ENCODE data around the gene STAB1. TPM values are rescaled to one million over a fixed set of nuclear protein-coding genes. Genes with fewer than 3 reads are reported as not detected.

STAB1 gene
- total and polyA plus RNA-seq, 2 experiments from 2014 or later = 0.90 to 1.9 TPM

DNA sequence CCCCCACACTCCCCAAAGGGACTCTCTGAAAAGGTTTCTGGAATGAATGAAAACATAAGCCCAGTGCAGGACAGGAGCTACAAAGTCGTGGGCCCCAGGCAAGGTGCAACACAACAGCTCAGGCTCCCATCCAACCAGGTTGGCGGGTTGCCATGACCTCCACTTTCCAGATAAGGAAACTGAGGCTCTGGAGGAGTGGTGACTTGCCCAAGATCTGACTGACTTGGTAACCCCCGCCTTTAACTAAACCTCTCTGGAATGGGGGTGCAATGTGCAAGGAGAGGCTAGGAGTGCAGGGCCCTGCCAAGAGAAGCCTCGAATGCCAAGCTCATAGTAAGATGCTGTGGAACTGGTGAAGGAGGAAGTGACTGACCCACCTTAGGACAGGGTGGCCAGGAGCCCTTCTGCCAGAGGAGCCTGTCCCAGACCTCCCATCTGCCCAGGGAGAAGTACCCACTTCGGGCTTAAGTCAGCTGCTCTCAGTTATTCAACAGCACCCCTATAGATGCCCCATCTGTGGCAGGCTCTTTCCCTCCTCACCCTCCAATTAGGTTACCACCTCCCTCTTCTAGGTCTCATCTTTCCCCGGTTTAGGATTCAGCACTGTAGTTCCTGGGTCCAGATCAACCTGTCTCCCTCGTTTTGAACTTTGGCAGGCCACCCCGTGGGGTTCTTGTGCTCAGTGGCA, 40.7 kb upstream of the STAB1 start:
- H3K4me3 ChIP-seq = no peak overlapping the region
- DNase-seq (ENCODE audit: low spot score) = no peak

More for the DNA sequence above, 40.7 kb upstream of the STAB1 start:
- Mint-ChIP-seq H3K9me3 (no peaks in the 10 kb centered on the region), H3K36me3 (ENCODE audit: low read depth) (peaks cover 24% of the 10 kb centered on the region), H3K27ac (no peak overlapping the region), H3K4me1 (peaks cover 39% of the 10 kb centered on the region), H3K27me3 (ENCODE audit: insufficient read depth, low read depth, poor library complexity) (peaks cover 10% of the 10 kb centered on the region), H3K4me3 (peak overlapping the region; percentile 88)
- H3F3A ChIP-seq (replicated peaks; ENCODE audit: low read depth) = no peaks in the 10 kb centered on the region; the same call in 1 of the 2 replicates
- H2AFZ ChIP-seq = peak overlapping the region; percentile 96; the same call in 1 of the 2 replicates
- peak overlapping the region; percentile 91 for H3K4me2 ChIP-seq
- no peak for ATAC-seq
- TF ChIP-seq EZH2phosphoT487 (IDR thresholded peaks at IDR 0.05; ENCODE audit: unreplicated experiment) = no peak
- no peak for TF ChIP-seq NANOG (IDR thresholded peaks at IDR 0.05; ENCODE audit: borderline replicate concordance)
- TF ChIP-seq, protein P1, sequence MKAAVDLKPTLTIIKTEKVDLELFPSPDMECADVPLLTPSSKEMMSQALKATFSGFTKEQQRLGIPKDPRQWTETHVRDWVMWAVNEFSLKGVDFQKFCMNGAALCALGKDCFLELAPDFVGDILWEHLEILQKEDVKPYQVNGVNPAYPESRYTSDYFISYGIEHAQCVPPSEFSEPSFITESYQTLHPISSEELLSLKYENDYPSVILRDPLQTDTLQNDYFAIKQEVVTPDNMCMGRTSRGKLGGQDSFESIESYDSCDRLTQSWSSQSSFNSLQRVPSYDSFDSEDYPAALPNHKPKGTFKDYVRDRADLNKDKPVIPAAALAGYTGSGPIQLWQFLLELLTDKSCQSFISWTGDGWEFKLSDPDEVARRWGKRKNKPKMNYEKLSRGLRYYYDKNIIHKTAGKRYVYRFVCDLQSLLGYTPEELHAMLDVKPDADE (IDR thresholded peaks at IDR 0.05) = no peak
- TF ChIP-seq, protein P2, sequence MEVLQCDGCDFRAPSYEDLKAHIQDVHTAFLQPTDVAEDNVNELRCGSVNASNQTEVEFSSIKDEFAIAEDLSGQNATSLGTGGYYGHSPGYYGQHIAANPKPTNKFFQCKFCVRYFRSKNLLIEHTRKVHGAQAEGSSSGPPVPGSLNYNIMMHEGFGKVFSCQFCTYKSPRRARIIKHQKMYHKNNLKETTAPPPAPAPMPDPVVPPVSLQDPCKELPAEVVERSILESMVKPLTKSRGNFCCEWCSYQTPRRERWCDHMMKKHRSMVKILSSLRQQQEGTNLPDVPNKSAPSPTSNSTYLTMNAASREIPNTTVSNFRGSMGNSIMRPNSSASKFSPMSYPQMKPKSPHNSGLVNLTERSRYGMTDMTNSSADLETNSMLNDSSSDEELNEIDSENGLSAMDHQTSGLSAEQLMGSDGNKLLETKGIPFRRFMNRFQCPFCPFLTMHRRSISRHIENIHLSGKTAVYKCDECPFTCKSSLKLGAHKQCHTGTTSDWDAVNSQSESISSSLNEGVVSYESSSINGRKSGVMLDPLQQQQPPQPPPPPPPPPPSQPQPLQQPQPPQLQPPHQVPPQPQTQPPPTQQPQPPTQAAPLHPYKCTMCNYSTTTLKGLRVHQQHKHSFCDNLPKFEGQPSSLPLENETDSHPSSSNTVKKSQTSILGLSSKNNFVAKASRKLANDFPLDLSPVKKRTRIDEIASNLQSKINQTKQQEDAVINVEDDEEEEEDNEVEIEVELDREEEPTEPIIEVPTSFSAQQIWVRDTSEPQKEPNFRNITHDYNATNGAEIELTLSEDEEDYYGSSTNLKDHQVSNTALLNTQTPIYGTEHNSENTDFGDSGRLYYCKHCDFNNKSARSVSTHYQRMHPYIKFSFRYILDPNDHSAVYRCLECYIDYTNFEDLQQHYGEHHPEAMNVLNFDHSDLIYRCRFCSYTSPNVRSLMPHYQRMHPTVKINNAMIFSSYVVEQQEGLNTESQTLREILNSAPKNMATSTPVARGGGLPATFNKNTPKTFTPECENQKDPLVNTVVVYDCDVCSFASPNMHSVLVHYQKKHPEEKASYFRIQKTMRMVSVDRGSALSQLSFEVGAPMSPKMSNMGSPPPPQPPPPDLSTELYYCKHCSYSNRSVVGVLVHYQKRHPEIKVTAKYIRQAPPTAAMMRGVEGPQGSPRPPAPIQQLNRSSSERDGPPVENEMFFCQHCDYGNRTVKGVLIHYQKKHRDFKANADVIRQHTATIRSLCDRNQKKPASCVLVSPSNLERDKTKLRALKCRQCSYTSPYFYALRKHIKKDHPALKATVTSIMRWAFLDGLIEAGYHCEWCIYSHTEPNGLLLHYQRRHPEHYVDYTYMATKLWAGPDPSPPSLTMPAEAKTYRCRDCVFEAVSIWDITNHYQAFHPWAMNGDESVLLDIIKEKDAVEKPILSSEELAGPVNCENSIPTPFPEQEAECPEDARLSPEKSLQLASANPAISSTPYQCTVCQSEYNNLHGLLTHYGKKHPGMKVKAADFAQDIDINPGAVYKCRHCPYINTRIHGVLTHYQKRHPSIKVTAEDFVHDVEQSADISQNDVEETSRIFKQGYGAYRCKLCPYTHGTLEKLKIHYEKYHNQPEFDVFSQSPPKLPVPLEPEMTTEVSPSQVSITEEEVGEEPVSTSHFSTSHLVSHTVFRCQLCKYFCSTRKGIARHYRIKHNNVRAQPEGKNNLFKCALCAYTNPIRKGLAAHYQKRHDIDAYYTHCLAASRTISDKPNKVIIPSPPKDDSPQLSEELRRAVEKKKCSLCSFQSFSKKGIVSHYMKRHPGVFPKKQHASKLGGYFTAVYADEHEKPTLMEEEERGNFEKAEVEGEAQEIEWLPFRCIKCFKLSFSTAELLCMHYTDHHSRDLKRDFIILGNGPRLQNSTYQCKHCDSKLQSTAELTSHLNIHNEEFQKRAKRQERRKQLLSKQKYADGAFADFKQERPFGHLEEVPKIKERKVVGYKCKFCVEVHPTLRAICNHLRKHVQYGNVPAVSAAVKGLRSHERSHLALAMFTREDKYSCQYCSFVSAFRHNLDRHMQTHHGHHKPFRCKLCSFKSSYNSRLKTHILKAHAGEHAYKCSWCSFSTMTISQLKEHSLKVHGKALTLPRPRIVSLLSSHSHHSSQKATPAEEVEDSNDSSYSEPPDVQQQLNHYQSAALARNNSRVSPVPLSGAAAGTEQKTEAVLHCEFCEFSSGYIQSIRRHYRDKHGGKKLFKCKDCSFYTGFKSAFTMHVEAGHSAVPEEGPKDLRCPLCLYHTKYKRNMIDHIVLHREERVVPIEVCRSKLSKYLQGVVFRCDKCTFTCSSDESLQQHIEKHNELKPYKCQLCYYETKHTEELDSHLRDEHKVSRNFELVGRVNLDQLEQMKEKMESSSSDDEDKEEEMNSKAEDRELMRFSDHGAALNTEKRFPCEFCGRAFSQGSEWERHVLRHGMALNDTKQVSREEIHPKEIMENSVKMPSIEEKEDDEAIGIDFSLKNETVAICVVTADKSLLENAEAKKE (CRISPR knock-in tag; IDR thresholded peaks at IDR 0.05) = no peak
- TF ChIP-seq, protein P3, sequence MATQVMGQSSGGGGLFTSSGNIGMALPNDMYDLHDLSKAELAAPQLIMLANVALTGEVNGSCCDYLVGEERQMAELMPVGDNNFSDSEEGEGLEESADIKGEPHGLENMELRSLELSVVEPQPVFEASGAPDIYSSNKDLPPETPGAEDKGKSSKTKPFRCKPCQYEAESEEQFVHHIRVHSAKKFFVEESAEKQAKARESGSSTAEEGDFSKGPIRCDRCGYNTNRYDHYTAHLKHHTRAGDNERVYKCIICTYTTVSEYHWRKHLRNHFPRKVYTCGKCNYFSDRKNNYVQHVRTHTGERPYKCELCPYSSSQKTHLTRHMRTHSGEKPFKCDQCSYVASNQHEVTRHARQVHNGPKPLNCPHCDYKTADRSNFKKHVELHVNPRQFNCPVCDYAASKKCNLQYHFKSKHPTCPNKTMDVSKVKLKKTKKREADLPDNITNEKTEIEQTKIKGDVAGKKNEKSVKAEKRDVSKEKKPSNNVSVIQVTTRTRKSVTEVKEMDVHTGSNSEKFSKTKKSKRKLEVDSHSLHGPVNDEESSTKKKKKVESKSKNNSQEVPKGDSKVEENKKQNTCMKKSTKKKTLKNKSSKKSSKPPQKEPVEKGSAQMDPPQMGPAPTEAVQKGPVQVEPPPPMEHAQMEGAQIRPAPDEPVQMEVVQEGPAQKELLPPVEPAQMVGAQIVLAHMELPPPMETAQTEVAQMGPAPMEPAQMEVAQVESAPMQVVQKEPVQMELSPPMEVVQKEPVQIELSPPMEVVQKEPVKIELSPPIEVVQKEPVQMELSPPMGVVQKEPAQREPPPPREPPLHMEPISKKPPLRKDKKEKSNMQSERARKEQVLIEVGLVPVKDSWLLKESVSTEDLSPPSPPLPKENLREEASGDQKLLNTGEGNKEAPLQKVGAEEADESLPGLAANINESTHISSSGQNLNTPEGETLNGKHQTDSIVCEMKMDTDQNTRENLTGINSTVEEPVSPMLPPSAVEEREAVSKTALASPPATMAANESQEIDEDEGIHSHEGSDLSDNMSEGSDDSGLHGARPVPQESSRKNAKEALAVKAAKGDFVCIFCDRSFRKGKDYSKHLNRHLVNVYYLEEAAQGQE (IDR thresholded peaks at IDR 0.05; ENCODE audit: unreplicated experiment) = no peak
- TF ChIP-seq CREB1 (CRISPR knock-in tag; IDR thresholded peaks at IDR 0.05; ENCODE audit: low read depth) = no peak
- TF ChIP-seq POLR2AphosphoS5 (IDR thresholded peaks at IDR 0.05; ENCODE audit: low read depth) = no peak
- no peak for TF ChIP-seq EZH2 (IDR thresholded peaks at IDR 0.05; ENCODE audit: low read depth, unreplicated experiment)
- TF ChIP-seq, protein P4, sequence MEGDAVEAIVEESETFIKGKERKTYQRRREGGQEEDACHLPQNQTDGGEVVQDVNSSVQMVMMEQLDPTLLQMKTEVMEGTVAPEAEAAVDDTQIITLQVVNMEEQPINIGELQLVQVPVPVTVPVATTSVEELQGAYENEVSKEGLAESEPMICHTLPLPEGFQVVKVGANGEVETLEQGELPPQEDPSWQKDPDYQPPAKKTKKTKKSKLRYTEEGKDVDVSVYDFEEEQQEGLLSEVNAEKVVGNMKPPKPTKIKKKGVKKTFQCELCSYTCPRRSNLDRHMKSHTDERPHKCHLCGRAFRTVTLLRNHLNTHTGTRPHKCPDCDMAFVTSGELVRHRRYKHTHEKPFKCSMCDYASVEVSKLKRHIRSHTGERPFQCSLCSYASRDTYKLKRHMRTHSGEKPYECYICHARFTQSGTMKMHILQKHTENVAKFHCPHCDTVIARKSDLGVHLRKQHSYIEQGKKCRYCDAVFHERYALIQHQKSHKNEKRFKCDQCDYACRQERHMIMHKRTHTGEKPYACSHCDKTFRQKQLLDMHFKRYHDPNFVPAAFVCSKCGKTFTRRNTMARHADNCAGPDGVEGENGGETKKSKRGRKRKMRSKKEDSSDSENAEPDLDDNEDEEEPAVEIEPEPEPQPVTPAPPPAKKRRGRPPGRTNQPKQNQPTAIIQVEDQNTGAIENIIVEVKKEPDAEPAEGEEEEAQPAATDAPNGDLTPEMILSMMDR (conservative IDR thresholded peaks at IDR 0.05; ENCODE audit: low read depth in 2 of 2) = no peak
- TF ChIP-seq ZNF331 (CRISPR knock-in tag; IDR thresholded peaks at IDR 0.05; ENCODE audit: low read depth) = no peak
- TF ChIP-seq STAT1 (IDR thresholded peaks at IDR 0.05; ENCODE audit: unreplicated experiment) = no peak
- no peak for TF ChIP-seq JUNB (IDR thresholded peaks at IDR 0.05; ENCODE audit: unreplicated experiment)
- no peak for TF ChIP-seq ZNF114 (CRISPR knock-in tag; IDR thresholded peaks at IDR 0.05)
- no peaks in the 10 kb centered on the region for H3K27me3 ChIP-seq (ENCODE audit: insufficient read depth)
- no peak overlapping the region for H3K27ac ChIP-seq (ENCODE audit: low read depth)
- H3K36me3 ChIP-seq (ENCODE audit: insufficient read depth) = peaks cover 22% of the 10 kb centered on the region; the same call in 1 of the 2 replicates
- H4K20me1 ChIP-seq (replicated peaks; ENCODE audit: insufficient read depth) = peaks cover 24% of the 10 kb centered on the region
- peaks cover 24% of the 10 kb centered on the region for H3K4me1 ChIP-seq (ENCODE audit: insufficient read depth)
- no peaks in the 10 kb centered on the region for H3K9me2 ChIP-seq (ENCODE audit: insufficient read depth)
- H3K79me2 ChIP-seq (replicated peaks; ENCODE audit: insufficient read depth) = peaks cover 29% of the 10 kb centered on the region
